ENCODE results near the gene PDSS2. TPM values are rescaled to one million over a fixed set of nuclear protein-coding genes. Genes with fewer than 3 reads are reported as not detected.

PDSS2 gene
- total RNA-seq, 1 experiment from 2014 or later: 16.1 TPM

GRCh38 chr6:107246972-107247615 lies 212.3 kb downstream of the PDSS2 start:
- Histone ChIP-seq H3K36me3 (ENCODE audit: insufficient read depth, low read length, poor library complexity, severe bottlenecking) (no peaks in the 10 kb centered on the region), H3K27me3 (replicated peaks; ENCODE audit: insufficient read depth, low read depth, low read length, poor library complexity) (no peaks in the 10 kb centered on the region), H3K9me3 (ENCODE audit: low read depth, low read length, poor library complexity, severe bottlenecking) (no peaks in the 10 kb centered on the region), H3K4me3 (ENCODE audit: low read depth, low read length, poor library complexity, severe bottlenecking) (no peak overlapping the region), H3K4me1 (ENCODE audit: insufficient read depth, low read length, poor library complexity, severe bottlenecking) (no peaks in the 10 kb centered on the region), H3K27ac (ENCODE audit: low read depth, low read length, poor library complexity, severe bottlenecking) (no peak overlapping the region)
- BruUV-seq (replicated peaks): no TSS peak
- ChIA-PET CTCF (no interaction called here), POLR2A (ENCODE audit: low non-redundant PET) (interaction anchor here (0.6 kb wide), 1 partner anchor 21 kb away, joined by 4 read pairs; no protein-coding TSS in a partner anchor)
- intact Hi-C loops (cut with micrococcal nuclease; ENCODE audit: unreplicated experiment): no loop called here
- no peak for DNase-seq (ENCODE audit: low spot score)
- TF ChIP-seq CTCF (conservative IDR thresholded peaks at IDR 0.05; ENCODE audit: low read depth, low read length) (no peak), EZH2 (IDR thresholded peaks at IDR 0.05; ENCODE audit: borderline replicate concordance, low read depth, low read length, poor library complexity, severe bottlenecking) (no peak)

GRCh38 chr6:107246249-107246971 lies 213.0 kb downstream of the PDSS2 start:
- ChIA-PET CTCF (no interaction called here), POLR2A (ENCODE audit: low non-redundant PET) (no interaction called here)
- intact Hi-C loops (cut with micrococcal nuclease; ENCODE audit: unreplicated experiment): no loop called here
- BruUV-seq (replicated peaks): no TSS peak
- no peaks in the 10 kb centered on the region for H3K4me1 ChIP-seq (ENCODE audit: insufficient read depth, low read length, poor library complexity, severe bottlenecking)
- H3K4me3 ChIP-seq (ENCODE audit: low read depth, low read length, poor library complexity, severe bottlenecking): no peak overlapping the region
- H3K36me3 ChIP-seq (ENCODE audit: insufficient read depth, low read length, poor library complexity, severe bottlenecking): no peaks in the 10 kb centered on the region
- no peaks in the 10 kb centered on the region for H3K27me3 ChIP-seq (replicated peaks; ENCODE audit: insufficient read depth, low read depth, low read length, poor library complexity)
- no peak overlapping the region for H3K27ac ChIP-seq (ENCODE audit: low read depth, low read length, poor library complexity, severe bottlenecking)
- no peak for DNase-seq (ENCODE audit: low spot score)
- TF ChIP-seq CTCF (conservative IDR thresholded peaks at IDR 0.05; ENCODE audit: low read depth, low read length) (no peak), EZH2 (IDR thresholded peaks at IDR 0.05; ENCODE audit: borderline replicate concordance, low read depth, low read length, poor library complexity, severe bottlenecking) (no peak)
- H3K9me3 ChIP-seq (ENCODE audit: low read depth, low read length, poor library complexity, severe bottlenecking): no peaks in the 10 kb centered on the region

GRCh38 chr6:107244742-107245480 lies 214.5 kb downstream of the PDSS2 start:
- no peak overlapping the region for H3K4me3 ChIP-seq (ENCODE audit: low read depth, low read length, poor library complexity, severe bottlenecking)
- H3K27me3 ChIP-seq (replicated peaks; ENCODE audit: insufficient read depth, low read depth, low read length, poor library complexity): no peaks in the 10 kb centered on the region
- H3K27ac ChIP-seq (ENCODE audit: low read depth, low read length, poor library complexity, severe bottlenecking): no peak overlapping the region
- no peak for TF ChIP-seq CTCF (conservative IDR thresholded peaks at IDR 0.05; ENCODE audit: low read depth, low read length)
- no peak for TF ChIP-seq EZH2 (IDR thresholded peaks at IDR 0.05; ENCODE audit: borderline replicate concordance, low read depth, low read length, poor library complexity, severe bottlenecking)
- no TSS peak for BruUV-seq (replicated peaks)
- no peaks in the 10 kb centered on the region for H3K4me1 ChIP-seq (ENCODE audit: insufficient read depth, low read length, poor library complexity, severe bottlenecking)
- DNase-seq (ENCODE audit: low spot score): no peak
- CTCF ChIA-PET: no interaction called here
- POLR2A ChIA-PET (ENCODE audit: low non-redundant PET): no interaction called here
- no peaks in the 10 kb centered on the region for H3K36me3 ChIP-seq (ENCODE audit: insufficient read depth, low read length, poor library complexity, severe bottlenecking)
- no peaks in the 10 kb centered on the region for H3K9me3 ChIP-seq (ENCODE audit: low read depth, low read length, poor library complexity, severe bottlenecking)
- intact Hi-C loops (cut with micrococcal nuclease; ENCODE audit: unreplicated experiment): no loop called here
